HCT116 (cell line): Measurements from ENCODE around the gene EHBP1. TPM values are rescaled to one million over a fixed set of nuclear protein-coding genes. Genes with fewer than 3 reads are reported as not detected.

ENCODE experiments used
- ATAC-seq: fragments of 200-7000 bp; cut with Tn5 transposase; 2 replicates; pipeline ENCODE4 v1.9.1; 2020; ENCODE audit warnings: mild to moderate bottlenecking, moderate library complexity
- BruUV-seq: library from RNA; stranded (reverse); fragments of 400-500 nt; replicated peaks from 2 replicates; lab custom pipeline; 2021; lab: Mats Ljungman, UMichigan
- CTCF ChIA-PET: fragments of 300-600 bp; sonication (Branson Sonifier 250); formaldehyde crosslinking; loops from one replicate; lab custom pipeline; 2021; ENCODE audit warnings: antibody characterized with exemption; lab: Charles Lee
- POLR2A ChIA-PET: fragments of 300-600, 350-600 bp; sonication (Branson Sonifier 250); formaldehyde crosslinking; loops from one replicate; lab custom pipeline; 2021; ENCODE audit warnings: antibody characterized with exemption; lab: Charles Lee
- RAD21 ChIA-PET, 2 experiments: fragments of 300-600 bp; sonication (Branson Sonifier 250); formaldehyde crosslinking; loops; one replicate each; lab custom pipeline; 2023; ENCODE audit warnings: low total read pairs in 2 of 2; ENCODE audit not compliant: uncharacterized antibody in 2 of 2, unreplicated experiment in 2 of 2, low non-redundant PET in 1 of 2; lab: Charles Lee
- DNase-seq: peaks from one replicate; pipeline ENCODE4 v3.0.0-alpha.2; 2010; ENCODE audit warnings: low read depth, low spot score
- H2AFZ ChIP-seq: fragments of 200-600 bp; shearing (Covaris generic), sonication (generic); 2 replicates; pipeline ENCODE4 v1.6.1; 2017; ENCODE audit warnings: low read depth, mixed run types, mixed read lengths, antibody characterized with exemption, low read length; ENCODE audit not compliant: poor library complexity, severe bottlenecking
- H3K27ac ChIP-seq: 2 replicates; pipeline ENCODE4 v1.5.1; 2012; ENCODE audit warnings: low read depth, low read length
- H3K27me3 ChIP-seq: fragments of 200-600 bp; sonication (generic); 2 replicates; pipeline ENCODE4 v1.6.1; 2016; ENCODE audit warnings: mixed run types, low read length, mixed read lengths; ENCODE audit not compliant: insufficient read depth
- H3K36me3 ChIP-seq, 2 experiments: fragments of 200-500 bp in 1 of 2; fragments of 200-600 bp in 1 of 2; sonication (Bioruptor generic) in 1 of 2; sonication (generic) in 1 of 2; 2 replicates each; pipeline versions ENCODE4 v1.5.1 to v1.6.1; 2014 to 2016; ENCODE audit warnings: low read length in 2 of 2, inconsistent platforms in 1 of 2, mixed read lengths in 1 of 2, mixed run types in 1 of 2; ENCODE audit not compliant: insufficient read depth in 2 of 2, control insufficient read depth in 1 of 2
- H3K4me1 ChIP-seq, 2 experiments: fragments of 200-600 bp in 1 of 2; sonication (generic) in 1 of 2; 2 replicates each; pipeline versions ENCODE4 v1.5.1 to v1.6.1; 2012 to 2017; ENCODE audit warnings: low read length in 2 of 2, inconsistent platforms in 1 of 2, mild to moderate bottlenecking in 1 of 2, mixed read lengths in 1 of 2, mixed run types in 1 of 2, moderate library complexity in 1 of 2; ENCODE audit not compliant: insufficient read depth in 2 of 2, control insufficient read depth in 1 of 2
- H3K4me2 ChIP-seq: fragments of 200-600 bp; sonication (generic); 2 replicates; pipeline ENCODE4 v1.6.1; 2017; ENCODE audit warnings: mixed run types, low read length, mixed read lengths
- H3K4me3 ChIP-seq, 2 experiments: fragments of 200-600 bp in 1 of 2; sonication (generic) in 1 of 2; replicated peaks in 1 of 2; 2 replicates each; pipeline ENCODE4 v1.5.1; 2011 to 2016; ENCODE audit warnings: low read length in 2 of 2, control low read depth in 1 of 2, low read depth in 1 of 2, mild to moderate bottlenecking in 1 of 2, mixed read lengths in 1 of 2, mixed run types in 1 of 2
- H3K79me2 ChIP-seq: fragments of 200-600 bp; sonication (generic); 2 replicates; pipeline ENCODE4 v1.6.1; 2017; ENCODE audit warnings: mild to moderate bottlenecking, mixed run types, low read length, moderate library complexity, mixed read lengths; ENCODE audit not compliant: insufficient read depth
- H3K9ac ChIP-seq: fragments of 200-600 bp; sonication (generic); 2 replicates; pipeline ENCODE4 v1.6.1; 2016; ENCODE audit warnings: low read length, mixed read lengths
- H3K9me2 ChIP-seq: fragments of 200-600 bp; sonication (generic), shearing (Covaris generic); 2 replicates; pipeline ENCODE4 v1.6.1; 2017; ENCODE audit warnings: mixed run types, mild to moderate bottlenecking, moderate library complexity; ENCODE audit not compliant: insufficient read depth
- H3K9me3 ChIP-seq, 2 experiments: fragments of 200-500 bp in 1 of 2; fragments of 200-600 bp in 1 of 2; sonication (Bioruptor generic) in 1 of 2; sonication (generic) in 1 of 2; 2 replicates each; pipeline ENCODE4 v1.6.1; 2014 to 2017; ENCODE audit warnings: low read length in 2 of 2, mixed read lengths in 2 of 2, inconsistent platforms in 1 of 2, low read depth in 1 of 2, mild to moderate bottlenecking in 1 of 2, mixed run types in 1 of 2, moderate library complexity in 1 of 2; ENCODE audit not compliant: control insufficient read depth in 1 of 2, insufficient read depth in 1 of 2
- H4K20me1 ChIP-seq: fragments of 200-600 bp; sonication (generic), shearing (Covaris generic); 2 replicates; pipeline ENCODE4 v1.6.1; 2017; ENCODE audit warnings: mixed run types, mild to moderate bottlenecking, moderate library complexity; ENCODE audit not compliant: insufficient read depth
- ATF3 ChIP-seq: IDR thresholded peaks from 2 replicates; pipeline ENCODE4 v1.6.1; 2012
- CBX3 ChIP-seq: IDR thresholded peaks from 2 replicates; pipeline ENCODE4 v1.6.1; 2012; ENCODE audit warnings: low read depth
- CEBPB ChIP-seq: IDR thresholded peaks from 2 replicates; pipeline ENCODE4 v1.6.1; 2012; ENCODE audit warnings: low read depth
- CTCF ChIP-seq, 3 experiments: fragments of 200-600 bp in 1 of 3; sonication (generic) in 1 of 3; IDR thresholded peaks in 2 of 3; conservative IDR thresholded peaks in 1 of 3; 2 replicates each; pipeline ENCODE4 v1.5.1; 2012 to 2017; ENCODE audit warnings: low read depth in 2 of 3, low read length in 2 of 3, antibody characterized with exemption in 1 of 3, borderline replicate concordance in 1 of 3, control low read depth in 1 of 3, mild to moderate bottlenecking in 1 of 3, mixed read lengths in 1 of 3, mixed run types in 1 of 3, moderate library complexity in 1 of 3; ENCODE audit not compliant: insufficient read depth in 1 of 3
- ELF1 ChIP-seq: IDR thresholded peaks from 2 replicates; pipeline ENCODE4 v1.6.1; 2012; ENCODE audit warnings: low read depth, borderline replicate concordance
- EZH2 ChIP-seq: fragments of 200-600 bp; sonication (generic); IDR thresholded peaks from 2 replicates; pipeline ENCODE4 v1.6.1; 2017; ENCODE audit warnings: antibody characterized with exemption, mixed run types
- EZH2phosphoT487 ChIP-seq: fragments of 200-600 bp; IDR thresholded peaks from 2 replicates; pipeline ENCODE4 v1.6.1; 2018; ENCODE audit warnings: antibody characterized with exemption, borderline replicate concordance
- FOSL1 ChIP-seq: IDR thresholded peaks from 2 replicates; pipeline ENCODE4 v1.6.1; 2012; ENCODE audit warnings: low read depth
- MAX ChIP-seq: IDR thresholded peaks from 2 replicates; pipeline ENCODE4 v1.6.1; 2012
- POLR2AphosphoS5 ChIP-seq: IDR thresholded peaks from 2 replicates; pipeline ENCODE4 v1.6.1; 2011; ENCODE audit warnings: mild to moderate bottlenecking, low read depth, low read length, moderate library complexity
- REST ChIP-seq: IDR thresholded peaks from 2 replicates; pipeline ENCODE4 v1.6.1; 2012; ENCODE audit warnings: low read depth
- SIN3A ChIP-seq: IDR thresholded peaks from 2 replicates; pipeline ENCODE4 v1.6.1; 2012; ENCODE audit warnings: low read depth
- SRF ChIP-seq: IDR thresholded peaks from 2 replicates; pipeline ENCODE4 v1.6.1; 2012; ENCODE audit warnings: low read depth
- YY1 ChIP-seq: IDR thresholded peaks from 2 replicates; pipeline ENCODE4 v1.6.1; 2011; ENCODE audit warnings: low read length, low read depth, moderate library complexity, mild to moderate bottlenecking; ENCODE audit not compliant: insufficient replicate concordance; ENCODE audit errors: extremely low read depth
- ZBTB33 ChIP-seq: IDR thresholded peaks from 2 replicates; pipeline ENCODE4 v1.6.1; 2011; ENCODE audit warnings: mild to moderate bottlenecking, low read length, moderate library complexity; ENCODE audit not compliant: insufficient replicate concordance; ENCODE audit errors: extremely low read depth
- ZFX ChIP-seq: fragments of 450-650 bp; IDR thresholded peaks from 2 replicates; pipeline ENCODE4 v1.6.1; 2017
- ZNF274 ChIP-seq: fragments of 200-500 bp; sonication (Bioruptor generic); IDR thresholded peaks from 2 replicates; pipeline ENCODE4 v1.6.1; 2014; ENCODE audit warnings: mild to moderate bottlenecking, low read depth, low read length, inconsistent platforms
- intact Hi-C: fragments of 100-400 bp; cut with micrococcal nuclease; formaldehyde crosslinking; loops from 2 replicates; pipeline ENCODE4 v1.10.0; 2022
- total RNA-seq: library from RNA; stranded (reverse); gene quantifications from one replicate; pipeline ENCODE4 v1.2.1, GENCODE V29; 2021; ENCODE audit not compliant: unreplicated experiment

EHBP1 gene
- total RNA-seq, 1 experiment from 2014 or later: 89.9 TPM

GRCh38 chr2:62996534-62997186 lies 291.1 kb downstream of the EHBP1 start:
- Histone ChIP-seq H3K4me3 (no peak overlapping the region), H3K9me2 (no peaks in the 10 kb centered on the region), H4K20me1 (no peaks in the 10 kb centered on the region), H3K79me2 (no peaks in the 10 kb centered on the region), H3K4me2 (no peak overlapping the region), H3K27ac (no peak overlapping the region), H3K27me3 (no peaks in the 10 kb centered on the region), H3K9me3 (no peaks in the 10 kb centered on the region), H2AFZ (no peak overlapping the region), H3K9ac (no peak overlapping the region), H3K36me3 (peaks cover 17 to 38% of the 10 kb centered on the region in 2 experiments; a peak in 3 of 4 replicates), H3K4me1 (no peaks in the 10 kb centered on the region)
- RAD21 ChIA-PET: no interaction called here
- intact Hi-C loops: no loop called here
- DNase-seq (no peak), ATAC-seq (no peak)
- TF ChIP-seq SIN3A: no peak
- no peak for TF ChIP-seq ZFX
- TF ChIP-seq ZNF274: no peak
- no peak for TF ChIP-seq ELF1
- no peak for TF ChIP-seq CEBPB
- no peak for TF ChIP-seq MAX
- TF ChIP-seq REST: no peak
- no peak for TF ChIP-seq CBX3
- TF ChIP-seq FOSL1: no peak
- TF ChIP-seq SRF: no peak
- no peak for TF ChIP-seq POLR2AphosphoS5
- TF ChIP-seq CTCF (IDR thresholded peaks at IDR 0.05 in 2 of 3, conservative IDR thresholded peaks at IDR 0.05 in 1 of 3; ENCODE audit: borderline replicate concordance in 1 of 3, insufficient read depth in 1 of 3, low read depth in 2 of 3, low read length in 2 of 3): no peak
- TF ChIP-seq EZH2: no peak
- no peak for TF ChIP-seq YY1
- TF ChIP-seq EZH2phosphoT487: no peak
- TF ChIP-seq ATF3: no peak
- TF ChIP-seq ZBTB33: no peak
- CTCF ChIA-PET: no interaction called here
- BruUV-seq: no TSS peak
- POLR2A ChIA-PET: no interaction called here
